Islet of Langerhans (tissue), 1 donor: Measurements from ENCODE around the gene ANKRD44.

Experiments used
- FAIRE-seq: peaks from one replicate; lab custom pipeline; 2011; peaks lifted over from hg19 to GRCh38; lab: Jason Lieb, UNC

The ANKRD44 gene

GRCh38 chr2:197207598-197207997 is 103.0 kb downstream of the ANKRD44 start:
- FAIRE-seq, result no peak

- no peak for FAIRE-seq
These were observed 103.5 kb downstream of the ANKRD44 start for GRCh38 chr2:197207106-197207505.

- FAIRE-seq, result no peak
These were observed 104.9 kb downstream of the ANKRD44 start for GRCh38 chr2:197205585-197206215.

GRCh38 chr2:197204519-197205250 is 105.9 kb downstream of the ANKRD44 start:
- FAIRE-seq, result no peak

- FAIRE-seq, result no peak
These were observed 108.7 kb downstream of the ANKRD44 start for GRCh38 chr2:197201874-197202273.

GRCh38 chr2:197200762-197201058 is 109.9 kb downstream of the ANKRD44 start:
- no peak for FAIRE-seq

GRCh38 chr2:197200051-197200761 is 110.4 kb downstream of the ANKRD44 start:
- FAIRE-seq, result no peak

- FAIRE-seq, result no peak
These were observed 111.7 kb downstream of the ANKRD44 start for GRCh38 chr2:197198890-197199289.

- FAIRE-seq, result no peak
These were observed 112.7 kb downstream of the ANKRD44 start for GRCh38 chr2:197197895-197198311.

- no peak for FAIRE-seq
These were observed 113.9 kb downstream of the ANKRD44 start for GRCh38 chr2:197196541-197197180.

- no peak for FAIRE-seq
These were observed 115.1 kb downstream of the ANKRD44 start for GRCh38 chr2:197195518-197195917.

GRCh38 chr2:197191940-197192322 is 118.6 kb downstream of the ANKRD44 start:
- no peak for FAIRE-seq

GRCh38 chr2:197191177-197191939 is 119.2 kb downstream of the ANKRD44 start:
- peak; percentile 100 for FAIRE-seq

- no peak for FAIRE-seq
These were observed 120.5 kb downstream of the ANKRD44 start for GRCh38 chr2:197190100-197190432.

- no peak for FAIRE-seq
These were observed 121.0 kb downstream of the ANKRD44 start for GRCh38 chr2:197189426-197190099.

GRCh38 chr2:197185676-197186075 is 124.9 kb downstream of the ANKRD44 start:
- FAIRE-seq, result no peak

GRCh38 chr2:197184959-197185586 is 125.5 kb downstream of the ANKRD44 start:
- no peak for FAIRE-seq

- FAIRE-seq, result no peak
These were observed 127.2 kb downstream of the ANKRD44 start for GRCh38 chr2:197183355-197183754.

- FAIRE-seq, result no peak
These were observed 127.9 kb downstream of the ANKRD44 start for GRCh38 chr2:197182668-197183067.

GRCh38 chr2:197181491-197181890 is 129.1 kb downstream of the ANKRD44 start:
- FAIRE-seq, result no peak

GRCh38 chr2:197179744-197180498 is 130.7 kb downstream of the ANKRD44 start:
- no peak for FAIRE-seq
